A673 (cell line): ENCODE results near the gene NPTX1.

Experiments used
- EZH2 ChIP-seq: fragments of 200-600 bp; sonication (generic); IDR thresholded peaks from 2 replicates; pipeline ENCODE4 v1.6.1; 2017; ENCODE audit warnings: borderline replicate concordance, low read depth, mild to moderate bottlenecking, mixed read lengths, antibody characterized with exemption, low read length; ENCODE audit not compliant: poor library complexity, severe bottlenecking
- TF ChIP-seq, protein P1 (sequence below): fragments of 300-800, 200-600 bp; sonication (generic); conservative IDR thresholded peaks from 2 replicates; pipeline ENCODE4 v1.5.1; 2017; ENCODE audit warnings: low read depth, mild to moderate bottlenecking, antibody characterized with exemption, low read length, moderate library complexity, mixed read lengths

- TF ChIP-seq, protein P1, sequence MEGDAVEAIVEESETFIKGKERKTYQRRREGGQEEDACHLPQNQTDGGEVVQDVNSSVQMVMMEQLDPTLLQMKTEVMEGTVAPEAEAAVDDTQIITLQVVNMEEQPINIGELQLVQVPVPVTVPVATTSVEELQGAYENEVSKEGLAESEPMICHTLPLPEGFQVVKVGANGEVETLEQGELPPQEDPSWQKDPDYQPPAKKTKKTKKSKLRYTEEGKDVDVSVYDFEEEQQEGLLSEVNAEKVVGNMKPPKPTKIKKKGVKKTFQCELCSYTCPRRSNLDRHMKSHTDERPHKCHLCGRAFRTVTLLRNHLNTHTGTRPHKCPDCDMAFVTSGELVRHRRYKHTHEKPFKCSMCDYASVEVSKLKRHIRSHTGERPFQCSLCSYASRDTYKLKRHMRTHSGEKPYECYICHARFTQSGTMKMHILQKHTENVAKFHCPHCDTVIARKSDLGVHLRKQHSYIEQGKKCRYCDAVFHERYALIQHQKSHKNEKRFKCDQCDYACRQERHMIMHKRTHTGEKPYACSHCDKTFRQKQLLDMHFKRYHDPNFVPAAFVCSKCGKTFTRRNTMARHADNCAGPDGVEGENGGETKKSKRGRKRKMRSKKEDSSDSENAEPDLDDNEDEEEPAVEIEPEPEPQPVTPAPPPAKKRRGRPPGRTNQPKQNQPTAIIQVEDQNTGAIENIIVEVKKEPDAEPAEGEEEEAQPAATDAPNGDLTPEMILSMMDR = no peak
- TF ChIP-seq EZH2 = peak; percentile 77
Measured at GRCh38 chr17:80474961-80475909, 1.2 kb downstream of the NPTX1 start.
